ENCODE data around the gene FRYL.

FRYL gene

DNA sequence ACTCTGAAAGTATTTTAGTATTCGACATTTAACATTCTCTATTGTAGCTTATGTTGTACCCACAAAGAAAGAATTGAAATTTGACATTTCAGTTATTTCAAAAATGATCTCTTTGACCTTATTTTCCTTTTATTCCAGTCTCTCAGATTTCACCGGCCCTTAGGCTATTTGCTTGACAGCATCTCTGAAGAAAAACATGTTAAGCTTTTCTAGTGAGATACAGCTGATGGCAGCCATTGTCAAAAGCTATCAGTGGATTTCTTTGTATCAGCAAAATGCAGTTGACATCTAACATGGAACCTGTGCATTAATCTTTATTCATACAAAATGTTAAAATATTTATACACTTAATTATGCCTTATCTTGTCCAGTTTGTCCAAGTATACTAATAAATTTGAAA is 273.4 kb downstream of the FRYL start:
- Mint-ChIP-seq H3K27me3 (ENCODE audit: low read depth) (no peaks in the 10 kb centered on the region), H3K4me1 (peaks cover 11% of the 10 kb centered on the region), H3K27ac (no peak overlapping the region), H3K4me3 (no peak overlapping the region), H3K36me3 (ENCODE audit: low read depth) (peaks cover 35% of the 10 kb centered on the region), H3K9me3 (no peaks in the 10 kb centered on the region)
- TF ChIP-seq, protein P1, sequence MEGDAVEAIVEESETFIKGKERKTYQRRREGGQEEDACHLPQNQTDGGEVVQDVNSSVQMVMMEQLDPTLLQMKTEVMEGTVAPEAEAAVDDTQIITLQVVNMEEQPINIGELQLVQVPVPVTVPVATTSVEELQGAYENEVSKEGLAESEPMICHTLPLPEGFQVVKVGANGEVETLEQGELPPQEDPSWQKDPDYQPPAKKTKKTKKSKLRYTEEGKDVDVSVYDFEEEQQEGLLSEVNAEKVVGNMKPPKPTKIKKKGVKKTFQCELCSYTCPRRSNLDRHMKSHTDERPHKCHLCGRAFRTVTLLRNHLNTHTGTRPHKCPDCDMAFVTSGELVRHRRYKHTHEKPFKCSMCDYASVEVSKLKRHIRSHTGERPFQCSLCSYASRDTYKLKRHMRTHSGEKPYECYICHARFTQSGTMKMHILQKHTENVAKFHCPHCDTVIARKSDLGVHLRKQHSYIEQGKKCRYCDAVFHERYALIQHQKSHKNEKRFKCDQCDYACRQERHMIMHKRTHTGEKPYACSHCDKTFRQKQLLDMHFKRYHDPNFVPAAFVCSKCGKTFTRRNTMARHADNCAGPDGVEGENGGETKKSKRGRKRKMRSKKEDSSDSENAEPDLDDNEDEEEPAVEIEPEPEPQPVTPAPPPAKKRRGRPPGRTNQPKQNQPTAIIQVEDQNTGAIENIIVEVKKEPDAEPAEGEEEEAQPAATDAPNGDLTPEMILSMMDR (IDR thresholded peaks at IDR 0.05; ENCODE audit: unreplicated experiment in 3 of 3), result no peak

DNA sequence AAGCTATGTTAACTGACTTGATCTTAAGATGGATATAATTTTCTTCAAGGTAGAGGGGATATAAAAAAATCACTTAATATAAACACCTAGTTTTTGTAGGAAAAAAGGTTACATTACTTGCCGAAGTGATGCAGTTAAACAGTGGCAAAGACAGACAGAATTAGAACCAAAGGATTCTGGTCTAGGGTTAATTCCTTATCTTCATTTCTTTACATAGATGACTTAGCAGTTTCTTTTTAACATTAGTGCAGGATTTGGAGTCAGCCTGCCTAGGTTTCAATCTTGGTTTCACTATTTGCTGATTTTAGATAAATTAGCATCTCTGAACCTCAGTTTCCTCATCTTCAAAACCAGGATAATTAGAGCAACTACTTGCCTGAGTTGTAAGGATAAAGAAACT is 275.7 kb downstream of the FRYL start:
- Mint-ChIP-seq H3K4me3 (no peak overlapping the region), H3K4me1 (peaks cover 11% of the 10 kb centered on the region), H3K27me3 (ENCODE audit: low read depth) (no peaks in the 10 kb centered on the region), H3K27ac (no peak overlapping the region), H3K9me3 (no peaks in the 10 kb centered on the region), H3K36me3 (ENCODE audit: low read depth) (peaks cover 38% of the 10 kb centered on the region)
- TF ChIP-seq, protein P1 (IDR thresholded peaks at IDR 0.05; ENCODE audit: unreplicated experiment in 3 of 3), result no peak

DNA sequence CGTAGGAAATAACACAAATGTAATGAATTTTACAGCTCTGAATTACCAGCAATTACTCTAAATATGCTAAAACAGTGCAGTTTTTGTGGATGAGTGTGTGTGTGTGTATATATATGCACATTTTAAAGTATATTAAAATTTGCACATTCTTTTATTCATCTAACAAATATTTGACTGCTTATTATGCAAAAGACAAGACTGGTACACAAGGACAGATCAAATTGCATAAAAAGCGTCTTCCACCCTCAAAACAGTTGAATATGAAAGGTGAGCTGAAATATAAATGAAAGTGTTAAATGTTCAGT is 276.1 kb downstream of the FRYL start:
- Mint-ChIP-seq H3K9me3 (no peaks in the 10 kb centered on the region), H3K27me3 (ENCODE audit: low read depth) (no peaks in the 10 kb centered on the region), H3K36me3 (ENCODE audit: low read depth) (peaks cover 39% of the 10 kb centered on the region), H3K27ac (no peak overlapping the region), H3K4me1 (peaks cover 11% of the 10 kb centered on the region), H3K4me3 (no peak overlapping the region)
- TF ChIP-seq, protein P1 (IDR thresholded peaks at IDR 0.05; ENCODE audit: unreplicated experiment in 3 of 3), result no peak

DNA sequence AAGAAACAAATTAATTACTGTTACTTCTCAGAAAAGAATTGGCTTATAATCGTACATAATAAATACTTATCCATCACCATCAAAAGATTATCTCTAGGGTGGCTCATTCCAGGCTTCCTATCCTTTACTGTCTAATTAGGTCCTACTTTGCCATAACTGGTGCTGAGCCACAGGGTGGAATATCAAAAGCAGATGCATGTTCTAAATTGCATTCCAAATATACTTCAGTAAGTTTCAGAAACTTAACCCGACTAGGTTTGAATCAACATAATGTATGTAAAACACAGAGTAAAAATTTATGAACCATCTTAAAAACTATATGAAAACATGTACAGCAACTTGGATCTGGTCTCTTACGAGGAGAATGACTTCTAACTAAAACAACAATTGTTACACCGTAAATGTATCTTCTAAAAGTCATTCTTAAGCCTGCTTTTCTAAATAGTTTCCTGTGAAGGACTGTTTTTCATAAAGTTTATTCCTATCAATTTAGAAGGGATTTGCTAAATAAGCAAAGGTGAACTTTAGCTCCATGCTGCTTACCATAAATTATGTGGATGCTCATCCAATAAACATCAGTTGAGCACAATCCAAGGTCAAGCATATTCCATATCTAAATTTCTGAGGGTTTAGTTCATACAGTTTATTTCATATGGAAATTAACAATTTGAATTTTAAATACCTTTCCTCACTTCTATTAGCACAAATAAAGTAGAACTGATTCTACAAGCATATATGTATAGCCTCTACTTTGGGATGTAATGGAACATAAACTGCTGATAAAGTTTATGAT is 276.6 kb downstream of the FRYL start:
- Mint-ChIP-seq H3K4me1 (peaks cover 11% of the 10 kb centered on the region), H3K9me3 (no peaks in the 10 kb centered on the region), H3K4me3 (no peak overlapping the region), H3K27me3 (ENCODE audit: low read depth) (no peaks in the 10 kb centered on the region), H3K27ac (peak overlapping the region; percentile 36 to 76 (median 39)), H3K36me3 (ENCODE audit: low read depth) (peaks cover 38% of the 10 kb centered on the region)
- TF ChIP-seq, protein P1 (IDR thresholded peaks at IDR 0.05; ENCODE audit: unreplicated experiment in 3 of 3), result no peak

DNA sequence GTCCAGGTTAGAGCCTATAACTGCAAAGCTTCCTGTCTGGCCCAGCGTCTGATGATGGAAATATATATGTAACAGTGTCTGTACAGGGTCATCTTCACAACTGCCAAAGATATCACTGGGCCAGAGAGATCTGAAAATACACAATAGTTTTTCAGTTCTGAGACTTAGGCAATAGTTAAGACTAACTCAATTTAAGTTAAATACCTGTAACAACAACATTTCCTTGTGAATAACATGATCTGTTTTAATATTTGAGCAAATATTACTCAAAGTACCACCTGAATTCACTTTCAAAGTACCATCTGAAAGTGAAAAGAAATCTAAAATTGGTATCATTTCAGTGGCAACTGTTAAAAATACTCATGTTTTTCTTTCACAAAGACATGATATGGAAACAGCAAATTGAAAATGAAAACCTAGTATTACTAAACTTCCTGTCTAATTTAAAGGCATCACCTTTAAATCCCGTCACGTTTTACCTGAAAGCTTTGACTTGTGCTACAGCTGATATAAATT is 280.5 kb downstream of the FRYL start:
- TF ChIP-seq, protein P1 (IDR thresholded peaks at IDR 0.05; ENCODE audit: unreplicated experiment in 3 of 3), result no peak
- no peak overlapping the region for H3K27ac Mint-ChIP-seq
- peaks cover 11% of the 10 kb centered on the region for H3K4me1 Mint-ChIP-seq
- no peak overlapping the region for H3K4me3 Mint-ChIP-seq
- no peaks in the 10 kb centered on the region for H3K9me3 Mint-ChIP-seq
- H3K27me3 Mint-ChIP-seq (ENCODE audit: low read depth), result no peaks in the 10 kb centered on the region
- peaks cover 34% of the 10 kb centered on the region for H3K36me3 Mint-ChIP-seq (ENCODE audit: low read depth)

DNA sequence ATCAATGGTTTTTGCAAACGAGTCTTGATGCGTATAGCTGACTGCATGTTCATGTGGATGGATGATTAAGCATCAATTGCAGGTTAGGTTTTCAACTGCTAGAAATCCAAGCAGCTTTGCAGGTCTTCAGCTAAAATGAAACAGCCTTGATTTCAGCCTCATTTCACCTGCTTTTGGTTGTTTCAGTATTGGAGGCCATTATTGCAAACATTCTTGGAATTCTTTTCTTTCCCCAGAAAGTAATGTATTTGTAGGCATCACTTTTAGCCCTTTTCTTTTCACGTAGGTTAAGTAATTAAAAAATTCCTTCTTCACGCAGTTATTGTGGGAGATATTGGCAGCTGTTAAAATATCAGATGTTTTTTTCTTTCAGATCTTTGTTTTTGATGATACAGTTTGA is 281.2 kb downstream of the FRYL start:
- TF ChIP-seq, protein P1 (IDR thresholded peaks at IDR 0.05; ENCODE audit: unreplicated experiment in 3 of 3), result no peak
- Mint-ChIP-seq H3K36me3 (ENCODE audit: low read depth) (peaks cover 31% of the 10 kb centered on the region), H3K4me1 (peaks cover 9% of the 10 kb centered on the region), H3K4me3 (no peak overlapping the region), H3K9me3 (no peaks in the 10 kb centered on the region), H3K27ac (no peak overlapping the region), H3K27me3 (ENCODE audit: low read depth) (peaks cover 3% of the 10 kb centered on the region)

Measured in nephron (organoid).